Measurements from ENCODE around the gene SCGB1D1.

DNA sequence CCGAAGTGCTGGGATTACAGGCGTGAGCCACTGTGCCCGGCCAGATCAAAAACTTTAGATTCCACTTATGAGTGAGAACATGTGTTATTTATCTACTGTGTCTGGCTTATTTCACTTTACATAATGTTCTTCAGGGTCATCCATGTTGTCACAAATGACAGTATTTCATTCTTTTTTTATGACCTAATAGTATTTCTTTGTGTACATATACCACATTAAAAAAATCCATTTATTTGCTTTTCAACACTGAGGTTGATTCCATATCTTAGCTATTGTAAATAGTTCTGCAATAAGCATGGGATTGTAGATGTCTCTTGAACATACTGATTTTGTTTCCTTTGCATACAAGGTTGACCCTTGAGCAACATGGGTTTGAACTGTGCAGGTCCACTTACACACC, 13.2 kb upstream of the SCGB1D1 start:
- TF ChIP-seq POLR2A (IDR thresholded peaks at IDR 0.05): no peak
- TF ChIP-seq, protein P1, sequence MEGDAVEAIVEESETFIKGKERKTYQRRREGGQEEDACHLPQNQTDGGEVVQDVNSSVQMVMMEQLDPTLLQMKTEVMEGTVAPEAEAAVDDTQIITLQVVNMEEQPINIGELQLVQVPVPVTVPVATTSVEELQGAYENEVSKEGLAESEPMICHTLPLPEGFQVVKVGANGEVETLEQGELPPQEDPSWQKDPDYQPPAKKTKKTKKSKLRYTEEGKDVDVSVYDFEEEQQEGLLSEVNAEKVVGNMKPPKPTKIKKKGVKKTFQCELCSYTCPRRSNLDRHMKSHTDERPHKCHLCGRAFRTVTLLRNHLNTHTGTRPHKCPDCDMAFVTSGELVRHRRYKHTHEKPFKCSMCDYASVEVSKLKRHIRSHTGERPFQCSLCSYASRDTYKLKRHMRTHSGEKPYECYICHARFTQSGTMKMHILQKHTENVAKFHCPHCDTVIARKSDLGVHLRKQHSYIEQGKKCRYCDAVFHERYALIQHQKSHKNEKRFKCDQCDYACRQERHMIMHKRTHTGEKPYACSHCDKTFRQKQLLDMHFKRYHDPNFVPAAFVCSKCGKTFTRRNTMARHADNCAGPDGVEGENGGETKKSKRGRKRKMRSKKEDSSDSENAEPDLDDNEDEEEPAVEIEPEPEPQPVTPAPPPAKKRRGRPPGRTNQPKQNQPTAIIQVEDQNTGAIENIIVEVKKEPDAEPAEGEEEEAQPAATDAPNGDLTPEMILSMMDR (IDR thresholded peaks at IDR 0.05): no peak
